Measurements from ENCODE around the gene DAAM1. TPM values are rescaled to one million over a fixed set of nuclear protein-coding genes. Genes with fewer than 3 reads are reported as not detected.

Gene DAAM1
- total RNA-seq, 1 experiment from 2014 or later = 35.3 TPM

DNA sequence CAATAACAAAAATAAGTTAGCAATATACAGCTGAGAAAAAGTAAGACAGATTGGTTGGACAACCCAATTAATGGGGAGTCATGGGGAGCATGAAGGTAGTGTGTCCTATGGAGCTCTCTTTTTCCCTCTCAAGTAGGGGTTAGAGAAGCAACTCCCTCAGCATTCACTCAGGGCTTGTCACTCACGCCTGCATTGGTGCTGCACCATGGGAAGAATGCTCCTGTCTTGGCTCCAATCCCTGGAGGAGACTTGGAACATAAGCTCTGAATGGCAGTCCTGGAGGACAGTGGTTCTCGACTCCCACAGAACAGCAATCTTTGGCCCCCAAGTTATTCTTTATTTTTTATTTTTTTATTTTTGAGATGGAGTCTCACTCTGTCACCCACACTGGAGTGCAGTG, 113.8 kb downstream of the DAAM1 start:
- Histone ChIP-seq H3K9me3 (no peaks in the 10 kb centered on the region), H3K27me3 (replicated peaks; ENCODE audit: control insufficient read depth, insufficient read depth, low read length) (no peaks in the 10 kb centered on the region), H3K4me3 (ENCODE audit: low read depth, low read length) (no peak overlapping the region), H3K36me3 (ENCODE audit: control insufficient read depth, insufficient read depth, low read length) (no peaks in the 10 kb centered on the region), H3K4me1 (peaks cover 43% of the 10 kb centered on the region)
- Mint-ChIP-seq H3K4me3 (ENCODE audit: unreplicated experiment) (no peak overlapping the region), H3K27me3 (ENCODE audit: insufficient read depth, unreplicated experiment) (no peaks in the 10 kb centered on the region), H3K36me3 (ENCODE audit: insufficient read depth, unreplicated experiment) (peaks cover 6% of the 10 kb centered on the region), H3K9me3 (ENCODE audit: unreplicated experiment) (no peaks in the 10 kb centered on the region), H3K27ac (ENCODE audit: unreplicated experiment) (no peak overlapping the region), H3K4me1 (ENCODE audit: low read depth, unreplicated experiment) (peaks cover 35% of the 10 kb centered on the region)
- no peak for DNase-seq
- CTCF ChIA-PET = no interaction called here
- no TSS peak for BruUV-seq (replicated peaks)
- POLR2A ChIA-PET = interaction anchor here (0.8 kb wide), 1 partner anchor 114 kb away, joined by 3 read pairs; the partner anchor contains the start of gene DAAM1
- intact Hi-C loops (cut with micrococcal nuclease; ENCODE audit: unreplicated experiment) = no loop called here
- no peak for TF ChIP-seq CTCF (IDR thresholded peaks at IDR 0.05; ENCODE audit: insufficient read depth in 1 of 2, low read depth in 1 of 2, low read length in 1 of 2, severe bottlenecking in 1 of 2, unreplicated experiment in 1 of 2)

GRCh38 chr14:59303216-59303615, 114.7 kb downstream of the DAAM1 start:
- TF ChIP-seq CTCF (IDR thresholded peaks at IDR 0.05; ENCODE audit: insufficient read depth in 1 of 2, low read depth in 1 of 2, low read length in 1 of 2, severe bottlenecking in 1 of 2, unreplicated experiment in 1 of 2) = no peak
- CTCF ChIA-PET = no interaction called here
- BruUV-seq (replicated peaks) = no TSS peak
- H3K27ac Mint-ChIP-seq (ENCODE audit: unreplicated experiment) = no peak overlapping the region
- Histone ChIP-seq H3K4me3 (ENCODE audit: low read depth, low read length) (no peak overlapping the region), H3K4me1 (peaks cover 41% of the 10 kb centered on the region), H3K36me3 (ENCODE audit: control insufficient read depth, insufficient read depth, low read length) (no peaks in the 10 kb centered on the region), H3K9me3 (no peaks in the 10 kb centered on the region), H3K27me3 (replicated peaks; ENCODE audit: control insufficient read depth, insufficient read depth, low read length) (no peaks in the 10 kb centered on the region)
- H3K27me3 Mint-ChIP-seq (ENCODE audit: insufficient read depth, unreplicated experiment) = no peaks in the 10 kb centered on the region
- POLR2A ChIA-PET = no interaction called here
- H3K9me3 Mint-ChIP-seq (ENCODE audit: unreplicated experiment) = no peaks in the 10 kb centered on the region
- DNase-seq = no peak
- intact Hi-C loops (cut with micrococcal nuclease; ENCODE audit: unreplicated experiment) = no loop called here
- peaks cover 6% of the 10 kb centered on the region for H3K36me3 Mint-ChIP-seq (ENCODE audit: insufficient read depth, unreplicated experiment)
- H3K4me1 Mint-ChIP-seq (ENCODE audit: low read depth, unreplicated experiment) = peaks cover 38% of the 10 kb centered on the region
- H3K4me3 Mint-ChIP-seq (ENCODE audit: unreplicated experiment) = no peak overlapping the region

GRCh38 chr14:59305231-59305630, 116.8 kb downstream of the DAAM1 start:
- intact Hi-C loops (cut with micrococcal nuclease; ENCODE audit: unreplicated experiment) = no loop called here
- no peaks in the 10 kb centered on the region for H3K9me3 Mint-ChIP-seq (ENCODE audit: unreplicated experiment)
- peaks cover 32% of the 10 kb centered on the region for H3K4me1 Mint-ChIP-seq (ENCODE audit: low read depth, unreplicated experiment)
- H3K4me3 ChIP-seq (ENCODE audit: low read depth, low read length) = no peak overlapping the region
- no peaks in the 10 kb centered on the region for H3K9me3 ChIP-seq
- no peak for DNase-seq
- TF ChIP-seq CTCF (IDR thresholded peaks at IDR 0.05; ENCODE audit: insufficient read depth in 1 of 2, low read depth in 1 of 2, low read length in 1 of 2, severe bottlenecking in 1 of 2, unreplicated experiment in 1 of 2) = no peak
- H3K27ac Mint-ChIP-seq (ENCODE audit: unreplicated experiment) = peak overlapping the region; percentile 91
- H3K27me3 ChIP-seq (replicated peaks; ENCODE audit: control insufficient read depth, insufficient read depth, low read length) = no peaks in the 10 kb centered on the region
- peaks cover 44% of the 10 kb centered on the region for H3K4me1 ChIP-seq
- H3K27me3 Mint-ChIP-seq (ENCODE audit: insufficient read depth, unreplicated experiment) = no peaks in the 10 kb centered on the region
- CTCF ChIA-PET = no interaction called here
- peak overlapping the region; percentile 58 for H3K4me3 Mint-ChIP-seq (ENCODE audit: unreplicated experiment)
- no TSS peak for BruUV-seq (replicated peaks)
- POLR2A ChIA-PET = interaction anchor here (1.1 kb wide), 1 partner anchor 659 kb away, joined by 3 read pairs; no protein-coding TSS in a partner anchor
- no peaks in the 10 kb centered on the region for H3K36me3 ChIP-seq (ENCODE audit: control insufficient read depth, insufficient read depth, low read length)
- H3K36me3 Mint-ChIP-seq (ENCODE audit: insufficient read depth, unreplicated experiment) = peaks cover 6% of the 10 kb centered on the region
